Brain microvascular endothelial cell (primary cell): ENCODE data around the gene CDK17.

Source experiments
- DNase-seq: peaks from one replicate; pipeline ENCODE4 v3.0.0-alpha.2; 2020
- H3K27ac ChIP-seq: fragments of 250-450 bp; sonication (Bioruptor Pico); 2 replicates; pipeline ENCODE4 v1.5.1; 2020; ENCODE audit warnings: mild to moderate bottlenecking, moderate library complexity
- H3K27me3 ChIP-seq: fragments of 250-450 bp; sonication (Bioruptor Pico); replicated peaks from 2 replicates; pipeline ENCODE4 v1.5.1; 2020; ENCODE audit warnings: mild to moderate bottlenecking
- H3K36me3 ChIP-seq: fragments of 250-450 bp; sonication (Bioruptor Pico); replicated peaks from 2 replicates; pipeline ENCODE4 v1.5.1; 2020; ENCODE audit warnings: mild to moderate bottlenecking
- H3K4me3 ChIP-seq: 2 replicates; pipeline ENCODE4 v1.5.1; 2011; ENCODE audit warnings: low read depth, mild to moderate bottlenecking, control low read depth, low read length, moderate library complexity
- CTCF ChIP-seq: IDR thresholded peaks from 2 replicates; pipeline ENCODE4 v1.5.1; 2011; ENCODE audit warnings: low read depth, mild to moderate bottlenecking, moderate library complexity, low read length, control low read depth, inconsistent platforms; ENCODE audit errors: missing control alignments
- in situ Hi-C: cut with HindIII; loops from 2 replicates; pipeline ENCODE4 v1.10.0; 2017; ENCODE audit warnings: low sequenced_read_pairs, low pct_ligation_motif_present

The CDK17 gene

DNA sequence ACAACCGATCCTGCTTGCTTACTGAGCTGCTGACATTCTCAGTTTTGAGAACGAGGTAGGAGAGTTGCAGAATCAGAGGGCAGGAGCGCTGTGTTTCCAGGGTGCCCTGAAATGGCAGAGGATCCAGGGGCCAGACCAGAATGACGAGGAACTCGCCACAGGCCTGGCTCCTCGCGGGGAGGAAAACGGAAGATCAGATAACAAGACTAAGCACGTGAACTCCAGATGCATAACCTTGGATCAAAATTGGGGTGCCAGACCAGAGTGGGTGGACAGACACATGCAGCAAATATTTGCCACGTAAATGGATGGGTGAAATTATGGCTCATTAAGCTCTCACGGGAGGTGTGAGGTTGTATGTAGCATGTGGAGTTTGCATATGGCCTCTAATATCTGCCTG is 159.6 kb downstream of the CDK17 start:
- no peaks in the 10 kb centered on the region for H3K27me3 ChIP-seq
- H3K36me3 ChIP-seq: peaks cover 18% of the 10 kb centered on the region
- H3K27ac ChIP-seq: peak overlapping the region; percentile 83
- in situ Hi-C loops: no loop called here
- H3K4me3 ChIP-seq: no peak overlapping the region
- no peak for DNase-seq
- no peak for TF ChIP-seq CTCF

DNA sequence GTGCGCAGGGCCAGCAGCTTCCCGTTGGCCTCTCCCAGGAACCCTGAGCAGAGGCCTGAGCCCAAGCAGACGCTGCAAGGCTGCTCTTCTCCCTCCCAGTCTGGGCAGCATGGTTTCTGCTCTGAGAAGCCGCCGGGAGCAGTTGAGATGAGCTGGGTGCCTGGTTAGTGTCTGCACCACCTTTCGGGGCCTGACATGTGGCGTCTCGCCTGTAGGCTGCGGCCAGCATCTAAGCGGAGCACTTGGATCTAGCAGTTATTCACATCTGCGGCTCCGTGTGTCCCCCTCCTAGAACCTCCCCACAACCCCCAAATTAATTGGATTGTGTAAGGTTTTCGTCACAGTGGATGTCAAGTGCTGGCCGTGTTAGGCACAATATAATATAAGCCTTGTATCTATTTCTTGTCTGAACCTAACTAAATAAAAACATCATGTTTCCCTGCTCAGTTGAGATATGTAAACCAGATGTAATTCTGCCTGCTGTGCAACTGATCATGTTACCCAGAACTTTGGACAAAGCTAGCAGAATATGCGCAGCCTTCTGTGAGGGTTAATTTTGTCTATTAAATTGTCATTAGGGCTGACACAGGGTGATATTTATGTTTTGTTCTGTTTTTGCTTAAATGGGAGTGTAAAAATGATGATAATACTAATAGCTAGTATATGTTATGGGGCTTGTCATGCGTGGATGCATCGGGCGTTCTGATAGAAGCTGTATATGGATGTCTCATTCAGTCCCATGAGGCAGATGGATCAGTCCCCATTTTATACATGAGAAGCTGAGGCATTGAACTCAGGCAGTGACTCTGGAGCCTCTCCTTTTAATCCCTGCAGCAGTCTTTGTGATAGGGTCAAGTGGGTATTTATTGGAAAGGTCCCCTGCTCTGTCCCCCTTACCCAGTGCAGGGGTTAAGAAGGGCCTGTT is 160.3 kb downstream of the CDK17 start:
- peak overlapping the region; percentile 83 for H3K27ac ChIP-seq
- in situ Hi-C loops: no loop called here
- peaks cover 21% of the 10 kb centered on the region for H3K36me3 ChIP-seq
- DNase-seq: no peak
- TF ChIP-seq CTCF: no peak
- no peaks in the 10 kb centered on the region for H3K27me3 ChIP-seq
- no peak overlapping the region for H3K4me3 ChIP-seq

DNA sequence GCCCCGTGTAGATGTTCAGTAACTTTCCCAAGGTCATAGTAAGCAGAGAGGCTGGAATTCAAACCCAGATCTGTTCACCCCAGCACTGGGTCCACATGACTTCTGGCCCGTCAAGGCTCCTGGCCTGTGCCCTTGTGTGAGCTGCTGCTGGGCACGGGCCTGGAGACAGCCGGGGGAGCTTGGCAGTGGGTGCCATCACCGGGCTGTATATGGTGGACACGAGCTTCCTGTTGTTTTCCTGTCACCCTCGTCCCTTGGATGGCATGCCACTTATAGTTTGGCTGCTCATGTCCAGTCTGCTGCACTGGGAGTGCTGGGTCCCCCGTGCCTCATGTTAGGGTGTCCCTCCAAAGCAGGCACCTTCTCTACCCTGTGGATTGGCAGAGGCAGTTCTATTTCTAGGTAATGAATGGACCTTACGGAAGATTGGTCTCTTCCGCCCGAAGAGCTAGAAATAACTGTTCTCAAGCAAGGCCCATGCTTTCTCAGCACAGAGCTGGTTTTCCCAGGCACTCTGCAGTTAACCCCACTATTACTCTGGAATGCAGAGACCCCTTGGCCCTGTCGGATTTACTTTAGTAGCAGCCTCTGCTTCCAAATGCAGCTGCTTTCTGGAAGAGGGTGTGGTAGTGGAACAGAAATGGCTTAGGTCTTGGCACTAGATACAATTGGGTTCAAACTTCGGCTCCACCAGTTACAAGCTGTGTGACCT is 161.7 kb downstream of the CDK17 start:
- H3K27me3 ChIP-seq: no peaks in the 10 kb centered on the region
- H3K4me3 ChIP-seq: no peak overlapping the region
- peaks cover 21% of the 10 kb centered on the region for H3K36me3 ChIP-seq
- H3K27ac ChIP-seq: peak overlapping the region; percentile 62
- in situ Hi-C loops: no loop called here
- DNase-seq: no peak
- no peak for TF ChIP-seq CTCF

GRCh38 chr12:96237465-96238077 is 162.7 kb downstream of the CDK17 start:
- TF ChIP-seq CTCF: no peak
- Histone ChIP-seq H3K4me3 (no peak overlapping the region), H3K36me3 (peaks cover 21% of the 10 kb centered on the region), H3K27ac (peak overlapping the region; percentile 62), H3K27me3 (no peaks in the 10 kb centered on the region)
- in situ Hi-C loops: no loop called here
- DNase-seq: peak; percentile 96

DNA sequence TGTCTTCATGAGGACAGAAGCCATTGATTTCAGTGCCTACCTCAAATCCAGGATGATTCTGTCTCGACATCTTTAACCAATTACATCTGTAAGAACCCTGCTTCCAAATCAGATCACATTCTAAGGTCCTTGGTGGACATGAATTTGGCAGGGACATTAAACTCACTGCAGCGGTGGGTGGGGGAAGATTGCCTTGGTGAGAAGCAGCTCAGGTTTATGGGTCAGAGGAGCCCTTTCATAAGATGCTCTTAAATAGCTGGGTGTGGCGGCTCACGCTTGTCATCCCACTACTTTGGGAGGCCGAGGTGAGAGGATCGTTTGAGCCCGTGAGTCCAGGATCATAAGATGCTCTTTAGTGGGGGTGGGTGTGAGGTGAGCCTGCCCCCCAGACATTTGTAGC is 163.2 kb downstream of the CDK17 start:
- in situ Hi-C loops: no loop called here
- H3K36me3 ChIP-seq: peaks cover 18% of the 10 kb centered on the region
- DNase-seq: no peak
- no peak overlapping the region for H3K4me3 ChIP-seq
- H3K27ac ChIP-seq: peak overlapping the region; percentile 62
- TF ChIP-seq CTCF: no peak
- no peaks in the 10 kb centered on the region for H3K27me3 ChIP-seq
